Astrocyte (in vitro differentiated cells and primary cell): ENCODE results near the gene CNTNAP5.

Experiments used
- CTCF ChIP-seq: IDR thresholded peaks from 2 replicates; pipeline ENCODE4 v1.5.1; 2011; ENCODE audit warnings: low read depth, mild to moderate bottlenecking, inconsistent platforms, low read length, moderate library complexity; ENCODE audit not compliant: insufficient read depth
- EZH2 ChIP-seq: IDR thresholded peaks from 2 replicates; pipeline ENCODE4 v1.6.1; 2012; ENCODE audit warnings: mild to moderate bottlenecking, low read length, inconsistent platforms; ENCODE audit not compliant: insufficient read depth

GRCh38 chr2:124883595-124883994 is 858.5 kb downstream of the CNTNAP5 start:
- TF ChIP-seq CTCF: no peak
- no peak for TF ChIP-seq EZH2
